MM.1S (cell line): Measurements from ENCODE around the gene PPP1R8.
"Not testable (repeated sequence)": the region's sequence is repeated elsewhere in the genome, so short reads cannot be mapped to it uniquely, and the experiment has no call there.

Source experiments
- DNase-seq: peaks from one replicate; pipeline ENCODE4 v3.0.0-alpha.2; 2015
- H2AFZ ChIP-seq: fragments of 300-600 bp; sonication (generic); 2 replicates; pipeline ENCODE4 v1.6.0; 2016; ENCODE audit warnings: antibody characterized with exemption, low read length
- H3F3A ChIP-seq: fragments of 300-600 bp; sonication (generic); 2 replicates; pipeline ENCODE4 v1.6.1; 2016; ENCODE audit warnings: mild to moderate bottlenecking, antibody characterized with exemption, low read length, moderate library complexity, mixed read lengths; ENCODE audit not compliant: insufficient read depth
- H3K27ac ChIP-seq: fragments of 300-600 bp; sonication (generic); 2 replicates; pipeline ENCODE4 v1.5.1; 2016; ENCODE audit warnings: mild to moderate bottlenecking, low read length
- H3K27me3 ChIP-seq: fragments of 300-600 bp; sonication (generic); replicated peaks from 2 replicates; pipeline ENCODE4 v1.6.0; 2016; ENCODE audit warnings: low read length; ENCODE audit not compliant: insufficient read depth
- H3K36me3 ChIP-seq: fragments of 300-600 bp; sonication (generic); replicated peaks from 2 replicates; pipeline ENCODE4 v1.6.1; 2016; ENCODE audit warnings: mild to moderate bottlenecking, low read length, mixed read lengths; ENCODE audit not compliant: insufficient read depth
- H3K4me1 ChIP-seq: fragments of 300-600 bp; sonication (generic); 2 replicates; pipeline ENCODE4 v1.6.1; 2016; ENCODE audit warnings: low read length, mixed read lengths
- H3K4me2 ChIP-seq: fragments of 300-600 bp; sonication (generic); 2 replicates; pipeline ENCODE4 v1.6.0; 2016; ENCODE audit warnings: low read depth, low read length
- H3K4me3 ChIP-seq: fragments of 300-600 bp; sonication (generic); 2 replicates; pipeline ENCODE4 v1.5.1; 2016; ENCODE audit warnings: low read length, mixed read lengths
- H3K79me2 ChIP-seq: fragments of 300-600 bp; sonication (generic); 2 replicates; pipeline ENCODE4 v1.6.1; 2016; ENCODE audit warnings: mixed run types, low read length, mixed read lengths
- H3K9ac ChIP-seq: fragments of 300-600 bp; sonication (generic); 2 replicates; pipeline ENCODE4 v1.6.1; 2016; ENCODE audit warnings: low read length, mixed read lengths
- H3K9me2 ChIP-seq: fragments of 300-600 bp; sonication (generic); replicated peaks from 2 replicates; pipeline ENCODE4 v1.6.1; 2016; ENCODE audit warnings: mild to moderate bottlenecking, low read length, mixed read lengths; ENCODE audit not compliant: insufficient read depth
- H3K9me3 ChIP-seq: fragments of 300-600 bp; sonication (generic); replicated peaks from 2 replicates; pipeline ENCODE4 v1.6.1; 2016; ENCODE audit warnings: mild to moderate bottlenecking, low read length, mixed read lengths; ENCODE audit not compliant: insufficient read depth
- H4K20me1 ChIP-seq: fragments of 300-600 bp; sonication (generic); 2 replicates; pipeline ENCODE4 v1.6.1; 2016; ENCODE audit warnings: mild to moderate bottlenecking, low read length, moderate library complexity, mixed read lengths; ENCODE audit not compliant: insufficient read depth
- CTCF ChIP-seq: fragments of 300-600 bp; sonication (generic); IDR thresholded peaks from 2 replicates; pipeline ENCODE4 v1.5.1; 2016; ENCODE audit warnings: antibody characterized with exemption, low read length, mixed read lengths
- EZH2 ChIP-seq: fragments of 300-600 bp; sonication (generic); optimal IDR thresholded peaks from 2 replicates; pipeline ENCODE3; 2017; ENCODE audit warnings: low read depth, mild to moderate bottlenecking, antibody characterized with exemption, low read length, mixed read lengths
- EZH2phosphoT487 ChIP-seq: fragments of 300-600 bp; sonication (generic); IDR thresholded peaks from 2 replicates; pipeline ENCODE4 v1.6.1; 2018; ENCODE audit warnings: antibody characterized with exemption, low read length

PPP1R8 gene

GRCh38 chr1:27849951-27850350 lies 19.4 kb downstream of the PPP1R8 start:
- Histone ChIP-seq H3K27me3 (no peaks in the 10 kb centered on the region), H3K4me3 (no peak overlapping the region), H3K36me3 (peaks cover 4% of the 10 kb centered on the region; the same call in 1 of the 2 replicates), H3K9me2 (no peaks in the 10 kb centered on the region), H3K9me3 (no peaks in the 10 kb centered on the region), H3K4me1 (no peaks in the 10 kb centered on the region), H3K27ac (no peak overlapping the region), H2AFZ (no peak overlapping the region), H3K9ac (no peak overlapping the region), H3K79me2 (no peaks in the 10 kb centered on the region; the same call in 1 of the 2 replicates), H3K4me2 (no peak overlapping the region), H4K20me1 (no peaks in the 10 kb centered on the region), H3F3A (no peaks in the 10 kb centered on the region)
- TF ChIP-seq EZH2 (no peak), EZH2phosphoT487 (no peak), CTCF (no peak)
- no peak for DNase-seq

GRCh38 chr1:27855085-27855484 lies 24.5 kb downstream of the PPP1R8 start:
- Histone ChIP-seq H3K9me3 (no peaks in the 10 kb centered on the region), H3K9me2 (no peaks in the 10 kb centered on the region), H3K79me2 (no peaks in the 10 kb centered on the region), H3K27ac (no peak overlapping the region), H3K9ac (no peak overlapping the region), H3K4me3 (no peak overlapping the region), H3F3A (no peaks in the 10 kb centered on the region), H3K4me2 (no peak overlapping the region), H2AFZ (no peak overlapping the region), H3K36me3 (0 out of 2 replicates have a peak, but pooled peaks cover 4% of the 10 kb centered on the region), H3K27me3 (no peaks in the 10 kb centered on the region), H4K20me1 (no peaks in the 10 kb centered on the region), H3K4me1 (no peaks in the 10 kb centered on the region)
- DNase-seq, result no peak
- no peak for TF ChIP-seq EZH2
- TF ChIP-seq CTCF, result no peak
- no peak for TF ChIP-seq EZH2phosphoT487

GRCh38 chr1:27856561-27857343 lies 26.2 kb downstream of the PPP1R8 start:
- no peak overlapping the region for H3K27ac ChIP-seq
- no peak overlapping the region for H3K9ac ChIP-seq
- no peak overlapping the region for H2AFZ ChIP-seq
- no peaks in the 10 kb centered on the region for H3K9me2 ChIP-seq
- H3K79me2 ChIP-seq, result no peaks in the 10 kb centered on the region
- H3K4me3 ChIP-seq, result no peak overlapping the region
- no peaks in the 10 kb centered on the region for H3F3A ChIP-seq
- no peaks in the 10 kb centered on the region for H3K27me3 ChIP-seq
- H4K20me1 ChIP-seq, result no peaks in the 10 kb centered on the region
- no peaks in the 10 kb centered on the region for H3K9me3 ChIP-seq
- no peak for TF ChIP-seq CTCF
- TF ChIP-seq EZH2, result no peak
- TF ChIP-seq EZH2phosphoT487, result no peak
- no peaks in the 10 kb centered on the region for H3K36me3 ChIP-seq
- no peak for DNase-seq
- no peak overlapping the region for H3K4me2 ChIP-seq
- H3K4me1 ChIP-seq, result no peaks in the 10 kb centered on the region

DNA sequence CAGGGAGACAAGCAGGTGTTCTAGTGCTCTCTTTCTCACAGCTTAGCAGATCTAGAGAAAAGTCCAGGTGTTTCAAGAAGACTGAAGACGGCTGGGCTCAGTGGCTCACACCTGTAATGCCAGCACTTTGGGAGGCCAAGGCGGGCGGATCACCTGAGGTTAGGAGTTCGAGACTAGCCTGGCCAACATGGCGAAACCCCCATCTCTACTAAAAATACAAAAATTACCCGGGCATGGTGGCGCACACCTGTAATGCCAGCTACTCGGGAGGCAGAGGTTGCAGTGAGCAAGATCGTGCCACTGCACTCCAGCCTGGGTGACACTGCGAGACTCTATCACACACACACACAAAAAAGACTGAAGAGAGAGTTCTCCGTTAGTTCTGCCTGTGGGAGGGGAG lies 27.0 kb downstream of the PPP1R8 start:
- not testable (repeated sequence) for H3K27me3 ChIP-seq

More for the DNA sequence above, 27.0 kb downstream of the PPP1R8 start:
- not testable (repeated sequence) for H3K4me2 ChIP-seq, DNase-seq, H4K20me1 ChIP-seq, H3K4me3 ChIP-seq, H3K4me1 ChIP-seq, H3K9ac ChIP-seq, H3K9me3 ChIP-seq, H3K9me2 ChIP-seq, H3F3A ChIP-seq, H2AFZ ChIP-seq, H3K27ac ChIP-seq, H3K79me2 ChIP-seq, H3K36me3 ChIP-seq
